Measurements from ENCODE around the gene RPL21. TPM values are rescaled to one million over a fixed set of nuclear protein-coding genes. Genes with fewer than 3 reads are reported as not detected.

Gene RPL21
- polyA plus RNA-seq, 3 donors = 1,311 to 1,781 (median 1,417) TPM

- H3K9ac ChIP-seq (ENCODE audit: insufficient read depth, low read length, poor library complexity, severe bottlenecking) = no peak overlapping the region
- H3K79me2 ChIP-seq (ENCODE audit: insufficient read depth, low read length) = peaks cover 31% of the 10 kb centered on the region
- peaks cover 34 to 43% of the 10 kb centered on the region in 2 donors for H3K36me3 ChIP-seq (replicated peaks in 1 of 2; ENCODE audit: control insufficient read depth in 1 of 2, insufficient read depth in 2 of 2, low read length in 2 of 2)
- peaks cover 31% of the 10 kb centered on the region in 2 donors for H3K4me1 ChIP-seq (ENCODE audit: control insufficient read depth in 1 of 2, insufficient read depth in 2 of 2, low read length in 2 of 2)
- H3K27ac Mint-ChIP-seq = peak overlapping the region; percentile 83 to 94 (median 92)
- peak; percentile 65 to 86 (median 85) for DNase-seq
- peak overlapping the region in 1 of 2 donors; percentile 80 for H3K27ac ChIP-seq (ENCODE audit: low read depth in 1 of 2, low read length in 2 of 2)
- intact Hi-C loops (cut with micrococcal nuclease) = loop anchor here (10.0 kb wide), 2 partner anchors 165 to 365 kb away; partner anchors contain the start of genes GTF3A (in 1 of the 2), LNX2 (in 1 of the 2) and POLR1D (in 1 of the 2)
- H3K4me3 ChIP-seq (replicated peaks in 1 of 3; ENCODE audit: low read depth in 2 of 3, low read length in 3 of 3) = peak overlapping the region in 1 of 3 experiments; percentile 11
- H3K4me3 Mint-ChIP-seq = peak overlapping the region in 1 of 2 donors; percentile 39
- H2AFZ ChIP-seq (ENCODE audit: insufficient read depth, low read depth, low read length, poor library complexity, severe bottlenecking) = peak overlapping the region; percentile 48
- no peaks in the 10 kb centered on the region for H3K27me3 Mint-ChIP-seq (ENCODE audit: low read depth in 3 of 3)
- peaks cover 1% of the 10 kb centered on the region for H4K20me1 ChIP-seq (ENCODE audit: insufficient read depth, low read length)
- H3K36me3 Mint-ChIP-seq = peaks cover 47 to 61% of the 10 kb centered on the region in 2 donors
- H3K9me3 ChIP-seq (replicated peaks in 1 of 2; ENCODE audit: control insufficient read depth in 1 of 2, insufficient read depth in 1 of 2, low read length in 2 of 2) = no peaks in the 10 kb centered on the region
- TF ChIP-seq CTCF (IDR thresholded peaks at IDR 0.05) = no peak
- H3K27me3 ChIP-seq (ENCODE audit: control insufficient read depth in 2 of 2, insufficient read depth in 2 of 2, low read length in 2 of 2) = no peaks in the 10 kb centered on the region
- no peaks in the 10 kb centered on the region for H3K9me3 Mint-ChIP-seq
- WGBS (ENCODE audit: insufficient coverage) = no CpG with 5 or more reads among the region's 2 CpGs
- H3K4me2 ChIP-seq (replicated peaks; ENCODE audit: extremely low read depth, low read length, poor library complexity, severe bottlenecking) = peak overlapping the region; percentile 33
- peaks cover 41% of the 10 kb centered on the region for H3K4me1 Mint-ChIP-seq
These were observed 8.5 kb downstream of the RPL21 start for GRCh38 chr13:27259831-27260230.

- WGBS (ENCODE audit: insufficient coverage) = 100% methylated on average over 1 of the region's 5 CpGs
- Mint-ChIP-seq H3K4me3 (no peak overlapping the region), H3K4me1 (peaks cover 44% of the 10 kb centered on the region), H3K27me3 (ENCODE audit: low read depth in 3 of 3) (no peaks in the 10 kb centered on the region), H3K9me3 (no peaks in the 10 kb centered on the region), H3K36me3 (peaks cover 36 to 50% of the 10 kb centered on the region in 2 donors), H3K27ac (peak overlapping the region in 4 of 7 donors; percentile 14 to 83 (median 55))
- H4K20me1 ChIP-seq (ENCODE audit: insufficient read depth, low read length) = no peaks in the 10 kb centered on the region
- peak overlapping the region in 1 of 2 donors; percentile 80 for H3K27ac ChIP-seq (ENCODE audit: low read depth in 1 of 2, low read length in 2 of 2)
- H3K27me3 ChIP-seq (ENCODE audit: control insufficient read depth in 2 of 2, insufficient read depth in 2 of 2, low read length in 2 of 2) = no peaks in the 10 kb centered on the region
- H3K4me2 ChIP-seq (replicated peaks; ENCODE audit: extremely low read depth, low read length, poor library complexity, severe bottlenecking) = no peak overlapping the region
- H3K79me2 ChIP-seq (ENCODE audit: insufficient read depth, low read length) = peaks cover 17% of the 10 kb centered on the region
- no peak overlapping the region for H3K9ac ChIP-seq (ENCODE audit: insufficient read depth, low read length, poor library complexity, severe bottlenecking)
- DNase-seq = no peak
- H3K9me3 ChIP-seq (replicated peaks in 1 of 2; ENCODE audit: control insufficient read depth in 1 of 2, insufficient read depth in 1 of 2, low read length in 2 of 2) = no peaks in the 10 kb centered on the region
- H3K4me1 ChIP-seq (ENCODE audit: control insufficient read depth in 1 of 2, insufficient read depth in 2 of 2, low read length in 2 of 2) = peaks cover 34% of the 10 kb centered on the region in 2 donors
- no peak overlapping the region for H2AFZ ChIP-seq (ENCODE audit: insufficient read depth, low read depth, low read length, poor library complexity, severe bottlenecking)
- no peak overlapping the region for H3K4me3 ChIP-seq (replicated peaks in 1 of 3; ENCODE audit: low read depth in 2 of 3, low read length in 3 of 3)
- peaks cover 21 to 28% of the 10 kb centered on the region in 2 donors for H3K36me3 ChIP-seq (replicated peaks in 1 of 2; ENCODE audit: control insufficient read depth in 1 of 2, insufficient read depth in 2 of 2, low read length in 2 of 2)
- TF ChIP-seq CTCF (IDR thresholded peaks at IDR 0.05) = no peak
- intact Hi-C loops (cut with micrococcal nuclease) = no loop called here
These were observed 10.0 kb downstream of the RPL21 start for GRCh38 chr13:27261396-27261795.
